GM19455 (cell line): Measurements from ENCODE around the gene REEP1.
A peak's percentile ranks its signal among the peaks of the same experiment; 100 is the strongest.

ENCODE experiments used
- ATAC-seq: cut with Tn5 transposase; IDR thresholded peaks from one replicate; pipeline ENCODE4 v1.9.1; 2021; ENCODE audit not compliant: unreplicated experiment

REEP1 gene

GRCh38 chr2:86226636-86227520 lies 110.5 kb downstream of the REEP1 start:
- ATAC-seq: no peak

- ATAC-seq: no peak
Measured at GRCh38 chr2:86226070-86226469, 111.4 kb downstream of the REEP1 start.

- ATAC-seq: peak; percentile 71
Measured at GRCh38 chr2:86225581-86225980, 111.8 kb downstream of the REEP1 start.

GRCh38 chr2:86224645-86225355 lies 112.6 kb downstream of the REEP1 start:
- ATAC-seq: no peak

GRCh38 chr2:86223927-86224560 lies 113.4 kb downstream of the REEP1 start:
- ATAC-seq: no peak

GRCh38 chr2:86223140-86223926 lies 114.1 kb downstream of the REEP1 start:
- ATAC-seq: no peak

GRCh38 chr2:86221066-86221684 lies 116.3 kb downstream of the REEP1 start:
- ATAC-seq: no peak

- ATAC-seq: no peak
Measured at GRCh38 chr2:86219896-86220295, 117.5 kb downstream of the REEP1 start.

GRCh38 chr2:86218124-86218523 lies 119.3 kb downstream of the REEP1 start:
- ATAC-seq: no peak

- no peak for ATAC-seq
Measured at GRCh38 chr2:86216575-86217555, 120.6 kb downstream of the REEP1 start.

- no peak for ATAC-seq
Measured at GRCh38 chr2:86214503-86214832, 123.0 kb downstream of the REEP1 start.

- ATAC-seq: no peak
Measured at GRCh38 chr2:86213699-86214502, 123.5 kb downstream of the REEP1 start.

- ATAC-seq: no peak
Measured at GRCh38 chr2:86213056-86213455, 124.4 kb downstream of the REEP1 start.

- no peak for ATAC-seq
Measured at GRCh38 chr2:86211796-86212188, 125.6 kb downstream of the REEP1 start.

GRCh38 chr2:86211033-86211795 lies 126.2 kb downstream of the REEP1 start:
- no peak for ATAC-seq

GRCh38 chr2:86204458-86204857 lies 133.0 kb downstream of the REEP1 start:
- ATAC-seq: no peak

- ATAC-seq: no peak
Measured at GRCh38 chr2:86203614-86204013, 133.8 kb downstream of the REEP1 start.

- ATAC-seq: no peak
Measured at GRCh38 chr2:86202702-86203101, 134.7 kb downstream of the REEP1 start.
